Measurements from ENCODE around the gene FAS. TPM values are rescaled to one million over a fixed set of nuclear protein-coding genes. Genes with fewer than 3 reads are reported as not detected.

The FAS gene
- total RNA-seq, 2 experiments from 2014 or later: 48.6 to 49.0 TPM

GRCh38 chr10:89053555-89053954 lies 63.0 kb downstream of the FAS start:
- intact Hi-C loops (cut with micrococcal nuclease): no loop called here

GRCh38 chr10:89055159-89055558 lies 64.6 kb downstream of the FAS start:
- DNase-seq (no peak), ATAC-seq (no peak)
- H3K9me3 Mint-ChIP-seq: no peaks in the 10 kb centered on the region
- POLR2A ChIA-PET: no interaction called here
- CTCF ChIA-PET: interaction anchor here (0.9 to 1.0 kb wide), 2 partner anchors 9 to 25 kb away, joined by 3 read pairs; no protein-coding TSS in a partner anchor
- intact Hi-C loops (cut with micrococcal nuclease): no loop called here
- no peaks in the 10 kb centered on the region for H3K4me1 Mint-ChIP-seq (ENCODE audit: low read depth)
- no peak for TF ChIP-seq CTCF (IDR thresholded peaks at IDR 0.05)
- no peaks in the 10 kb centered on the region for H3K36me3 Mint-ChIP-seq (ENCODE audit: low read depth)
- H3K27ac Mint-ChIP-seq: no peak overlapping the region
- peaks cover 2% of the 10 kb centered on the region for H3K27me3 Mint-ChIP-seq
- no peak overlapping the region for H3K4me3 Mint-ChIP-seq

More at GRCh38 chr10:89053555-89053954, 63.0 kb downstream of the FAS start:
- CTCF ChIA-PET: no interaction called here
- Mint-ChIP-seq H3K9me3 (no peaks in the 10 kb centered on the region), H3K36me3 (ENCODE audit: low read depth) (no peaks in the 10 kb centered on the region), H3K4me3 (no peak overlapping the region), H3K27ac (no peak overlapping the region), H3K27me3 (peaks cover 2% of the 10 kb centered on the region), H3K4me1 (ENCODE audit: low read depth) (no peaks in the 10 kb centered on the region)
- POLR2A ChIA-PET: no interaction called here
- TF ChIP-seq CTCF (IDR thresholded peaks at IDR 0.05): no peak
- DNase-seq (no peak), ATAC-seq (no peak)

- intact Hi-C loops (cut with micrococcal nuclease): no loop called here
- no peak for TF ChIP-seq CTCF (IDR thresholded peaks at IDR 0.05)
- ChIA-PET CTCF (interaction anchor here (1.2 to 2.2 kb wide), 4 partner anchors 27 to 227 kb away, joined by 3 to 11 read pairs (median 5); no protein-coding TSS in a partner anchor), POLR2A (interaction anchor here (0.6 kb wide), 1 partner anchor 581 kb away, joined by 3 read pairs; no protein-coding TSS in a partner anchor)
- H3K27me3 Mint-ChIP-seq: peaks cover 7% of the 10 kb centered on the region
- ATAC-seq: no peak
- H3K9me3 Mint-ChIP-seq: no peaks in the 10 kb centered on the region
- H3K36me3 Mint-ChIP-seq (ENCODE audit: low read depth): no peaks in the 10 kb centered on the region
- no peak for DNase-seq
- no peak overlapping the region for H3K27ac Mint-ChIP-seq
- no peak overlapping the region for H3K4me3 Mint-ChIP-seq
- H3K4me1 Mint-ChIP-seq (ENCODE audit: low read depth): no peaks in the 10 kb centered on the region
Measured at GRCh38 chr10:89062861-89063260, 72.3 kb downstream of the FAS start.

- TF ChIP-seq CTCF (IDR thresholded peaks at IDR 0.05): no peak
- ChIA-PET POLR2A (no interaction called here), CTCF (interaction anchor here (1.2 to 2.2 kb wide), 5 partner anchors 8 to 227 kb away, joined by 3 to 11 read pairs (median 4); no protein-coding TSS in a partner anchor)
- Mint-ChIP-seq H3K27me3 (peaks cover 10% of the 10 kb centered on the region), H3K4me3 (no peak overlapping the region), H3K36me3 (ENCODE audit: low read depth) (no peaks in the 10 kb centered on the region), H3K9me3 (no peaks in the 10 kb centered on the region), H3K4me1 (ENCODE audit: low read depth) (no peaks in the 10 kb centered on the region), H3K27ac (no peak overlapping the region)
- DNase-seq (no peak), ATAC-seq (no peak)
- intact Hi-C loops (cut with micrococcal nuclease): no loop called here
Measured at GRCh38 chr10:89063465-89063864, 72.9 kb downstream of the FAS start.

GRCh38 chr10:89064748-89065147 lies 74.2 kb downstream of the FAS start:
- Mint-ChIP-seq H3K4me3 (no peak overlapping the region), H3K27ac (no peak overlapping the region), H3K27me3 (peaks cover 13% of the 10 kb centered on the region), H3K36me3 (ENCODE audit: low read depth) (no peaks in the 10 kb centered on the region), H3K4me1 (ENCODE audit: low read depth) (no peaks in the 10 kb centered on the region), H3K9me3 (no peaks in the 10 kb centered on the region)
- ATAC-seq (no peak), DNase-seq (no peak)
- ChIA-PET CTCF (interaction anchor here (1.9 kb wide), 1 partner anchor 35 kb away, joined by 11 read pairs; no protein-coding TSS in a partner anchor), POLR2A (no interaction called here)
- intact Hi-C loops (cut with micrococcal nuclease): no loop called here
- no peak for TF ChIP-seq CTCF (IDR thresholded peaks at IDR 0.05)

Small RNA genes within 50 kb of the gene (microRNA-seq; reads per million reads assigned to microRNA genes)
- gene MIR4679-1 (ENCODE audit: borderline microRNAs expressed, borderline replicate concordance): not detected
- not detected for gene MIR4679-2 (ENCODE audit: borderline microRNAs expressed, borderline replicate concordance)

Other genes with a start within 250 kb of the FAS start
- gene LIPN, start 230.8 kb upstream of the FAS start, total RNA-seq: not detected
- not detected for gene LIPM, start 188.1 kb upstream of the FAS start, total RNA-seq
- gene ANKRD22, start 139.0 kb upstream of the FAS start, total RNA-seq: not detected
- gene STAMBPL1, start 110.6 kb upstream of the FAS start, total RNA-seq: 10 to 100 TPM; 71.1 to 76.5 TPM
- gene ACTA2, start 38.0 kb upstream of the FAS start, total RNA-seq: 10 to 100 TPM; 13.3 to 14.9 TPM
- not detected for gene CH25H, start 216.5 kb downstream of the FAS start, total RNA-seq

Measured in activated CD8-positive, alpha-beta T cell treated with anti-CD3 and anti-CD28 coated beads for 36 hours (primary cell).